ENCODE results near the gene TASP1. TPM values are rescaled to one million over a fixed set of nuclear protein-coding genes. Genes with fewer than 3 reads are reported as not detected.

The TASP1 gene
- total and polyA plus RNA-seq, 8 donors, result 2.9 to 33.8 (median 6.9) TPM

- intact Hi-C loops (cut with DNase I; ENCODE audit: low total_unique reads), result no loop called here
- WGBS, 5 donors, result 78 to 88% (median 86%) methylated on average over 4 of the region's 4 CpGs
- Histone ChIP-seq H3K27ac (no peak overlapping the region), H3K4me3 (no peak overlapping the region), H3K27me3 (no peaks in the 10 kb centered on the region), H3K4me1 (peaks cover 0 to 10% (median 0%) of the 10 kb centered on the region in 4 donors), H3K9me3 (no peaks in the 10 kb centered on the region), H3K36me3 (no peaks in the 10 kb centered on the region)
- TF ChIP-seq POLR2AphosphoS5 (IDR thresholded peaks at IDR 0.05) (no peak), EP300 (IDR thresholded peaks at IDR 0.05) (no peak), POLR2A (IDR thresholded peaks at IDR 0.05) (no peak), CTCF (IDR thresholded peaks at IDR 0.05) (no peak)
- no peak for DNase-seq
Observed at GRCh38 chr20:13656721-13657368, 18.1 kb upstream of the TASP1 start.

GRCh38 chr20:13654463-13655023 is 15.8 kb upstream of the TASP1 start:
- Histone ChIP-seq H3K4me3 (no peak overlapping the region), H3K27me3 (no peaks in the 10 kb centered on the region), H3K36me3 (no peaks in the 10 kb centered on the region), H3K9me3 (no peaks in the 10 kb centered on the region), H3K4me1 (peaks cover 0 to 7% (median 3%) of the 10 kb centered on the region in 4 donors), H3K27ac (no peak overlapping the region)
- WGBS, 5 donors, result 46 to 85% (median 73%) methylated on average over 2 of the region's 2 CpGs
- DNase-seq, result no peak
- intact Hi-C loops (cut with DNase I; ENCODE audit: low total_unique reads), result no loop called here
- TF ChIP-seq POLR2A (IDR thresholded peaks at IDR 0.05), result no peak
- no peak for TF ChIP-seq POLR2AphosphoS5 (IDR thresholded peaks at IDR 0.05)
- TF ChIP-seq CTCF (IDR thresholded peaks at IDR 0.05), result no peak
- no peak for TF ChIP-seq EP300 (IDR thresholded peaks at IDR 0.05)

GRCh38 chr20:13650474-13650873 is 11.7 kb upstream of the TASP1 start:
- TF ChIP-seq CTCF (IDR thresholded peaks at IDR 0.05), result no peak
- Histone ChIP-seq H3K4me1 (peaks cover 0 to 22% (median 11%) of the 10 kb centered on the region in 4 donors), H3K27ac (no peak overlapping the region), H3K4me3 (no peak overlapping the region), H3K9me3 (no peaks in the 10 kb centered on the region), H3K27me3 (no peaks in the 10 kb centered on the region), H3K36me3 (no peaks in the 10 kb centered on the region)
- no peak for DNase-seq
- intact Hi-C loops (cut with DNase I; ENCODE audit: low total_unique reads), result no loop called here
- 70 to 98% (median 81%) methylated on average over 2 of the region's 2 CpGs for WGBS, 5 donors

- DNase-seq, result no peak
- Histone ChIP-seq H3K27ac (peak overlapping the region in 1 of 5 donors; percentile 18), H3K4me1 (peaks cover 0 to 22% (median 11%) of the 10 kb centered on the region in 4 donors), H3K36me3 (no peaks in the 10 kb centered on the region), H3K4me3 (no peak overlapping the region), H3K9me3 (no peaks in the 10 kb centered on the region), H3K27me3 (no peaks in the 10 kb centered on the region)
- intact Hi-C loops (cut with DNase I; ENCODE audit: low total_unique reads), result no loop called here
- WGBS, 5 donors, result 63 to 72% (median 67%) methylated on average over 10 of the region's 10 CpGs
- TF ChIP-seq EP300 (IDR thresholded peaks at IDR 0.05) (no peak), CTCF (IDR thresholded peaks at IDR 0.05) (no peak), POLR2AphosphoS5 (IDR thresholded peaks at IDR 0.05) (no peak), POLR2A (IDR thresholded peaks at IDR 0.05) (no peak)
Observed at GRCh38 chr20:13648291-13649228, 9.8 kb upstream of the TASP1 start.
